Parathyroid adenoma (tissue), 2 donors: ENCODE measurements around the gene CHAC1.

Experiments
- H2AFZ ChIP-seq: fragments of 300-600 bp; sonication (generic); one replicate; pipeline ENCODE4 v1.7.0; 2017; ENCODE audit warnings: antibody characterized with exemption, mild to moderate bottlenecking
- H3K27ac ChIP-seq: fragments of 300-600 bp; sonication (generic); one replicate; pipeline ENCODE4 v1.7.0; 2017
- H3K27me3 ChIP-seq: fragments of 300-600 bp; sonication (generic); one replicate; pipeline ENCODE4 v1.7.0; 2017; ENCODE audit warnings: low read length; ENCODE audit not compliant: control insufficient read depth, insufficient read depth
- H3K36me3 ChIP-seq: fragments of 300-600 bp; sonication (generic); one replicate; pipeline ENCODE4 v1.7.0; 2017; ENCODE audit warnings: low read length; ENCODE audit not compliant: control insufficient read depth, insufficient read depth
- H3K4me1 ChIP-seq: fragments of 300-600 bp; sonication (generic); one replicate; pipeline ENCODE4 v1.7.0; 2017; ENCODE audit warnings: control low read depth
- H3K4me2 ChIP-seq: fragments of 300-600 bp; sonication (generic); one replicate; pipeline ENCODE4 v1.7.0; 2017; ENCODE audit warnings: low read length
- H3K4me3 ChIP-seq: fragments of 300-600 bp; sonication (generic); one replicate; pipeline ENCODE4 v1.7.0; 2017; ENCODE audit warnings: low read depth, low read length
- H3K79me2 ChIP-seq: fragments of 300-600 bp; sonication (generic); one replicate; pipeline ENCODE4 v1.7.0; 2017; ENCODE audit warnings: control low read depth
- H3K9ac ChIP-seq: fragments of 300-600 bp; sonication (generic); one replicate; pipeline ENCODE4 v1.7.0; 2017; ENCODE audit warnings: mild to moderate bottlenecking
- H3K9me3 ChIP-seq: fragments of 300-600 bp; sonication (generic); one replicate; pipeline ENCODE4 v1.7.0; 2017; ENCODE audit warnings: low read length; ENCODE audit not compliant: control insufficient read depth
- TF ChIP-seq, protein P1 (sequence below): fragments of 300-600 bp; sonication (generic); IDR thresholded peaks from one replicate; pipeline ENCODE4 v1.7.0; 2017; ENCODE audit warnings: antibody characterized with exemption, mild to moderate bottlenecking
- donor health status: primary hyperparathyroidism.

The CHAC1 gene

DNA sequence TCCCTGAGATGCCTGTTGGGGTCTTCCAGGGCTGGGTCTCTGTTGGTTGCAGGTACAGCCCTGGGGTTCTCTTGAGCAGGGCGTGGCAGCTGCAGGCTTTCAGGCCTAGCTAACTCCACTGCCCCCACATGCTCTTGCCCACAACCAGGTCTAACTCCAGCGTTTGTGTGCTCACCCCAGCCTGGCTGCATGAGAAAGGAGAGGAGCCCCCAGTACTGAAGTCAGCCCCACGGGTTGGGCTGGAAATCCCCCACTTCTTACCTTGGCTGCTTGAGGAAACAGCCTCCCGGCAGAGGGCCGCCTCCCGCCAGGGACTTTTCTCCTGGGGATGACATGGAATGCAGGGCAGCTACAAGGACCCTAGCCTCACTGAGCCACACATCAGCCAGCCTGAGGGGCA is 40.8 kb upstream of the CHAC1 start:
- Histone ChIP-seq H2AFZ (no peak overlapping the region), H3K4me1 (no peaks in the 10 kb centered on the region), H3K27me3 (no peaks in the 10 kb centered on the region), H3K79me2 (no peaks in the 10 kb centered on the region), H3K9ac (no peak overlapping the region), H3K4me3 (no peak overlapping the region), H3K4me2 (no peak overlapping the region), H3K36me3 (no peaks in the 10 kb centered on the region), H3K27ac (no peak overlapping the region), H3K9me3 (no peaks in the 10 kb centered on the region)
- TF ChIP-seq, protein P1, sequence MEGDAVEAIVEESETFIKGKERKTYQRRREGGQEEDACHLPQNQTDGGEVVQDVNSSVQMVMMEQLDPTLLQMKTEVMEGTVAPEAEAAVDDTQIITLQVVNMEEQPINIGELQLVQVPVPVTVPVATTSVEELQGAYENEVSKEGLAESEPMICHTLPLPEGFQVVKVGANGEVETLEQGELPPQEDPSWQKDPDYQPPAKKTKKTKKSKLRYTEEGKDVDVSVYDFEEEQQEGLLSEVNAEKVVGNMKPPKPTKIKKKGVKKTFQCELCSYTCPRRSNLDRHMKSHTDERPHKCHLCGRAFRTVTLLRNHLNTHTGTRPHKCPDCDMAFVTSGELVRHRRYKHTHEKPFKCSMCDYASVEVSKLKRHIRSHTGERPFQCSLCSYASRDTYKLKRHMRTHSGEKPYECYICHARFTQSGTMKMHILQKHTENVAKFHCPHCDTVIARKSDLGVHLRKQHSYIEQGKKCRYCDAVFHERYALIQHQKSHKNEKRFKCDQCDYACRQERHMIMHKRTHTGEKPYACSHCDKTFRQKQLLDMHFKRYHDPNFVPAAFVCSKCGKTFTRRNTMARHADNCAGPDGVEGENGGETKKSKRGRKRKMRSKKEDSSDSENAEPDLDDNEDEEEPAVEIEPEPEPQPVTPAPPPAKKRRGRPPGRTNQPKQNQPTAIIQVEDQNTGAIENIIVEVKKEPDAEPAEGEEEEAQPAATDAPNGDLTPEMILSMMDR: no peak

DNA sequence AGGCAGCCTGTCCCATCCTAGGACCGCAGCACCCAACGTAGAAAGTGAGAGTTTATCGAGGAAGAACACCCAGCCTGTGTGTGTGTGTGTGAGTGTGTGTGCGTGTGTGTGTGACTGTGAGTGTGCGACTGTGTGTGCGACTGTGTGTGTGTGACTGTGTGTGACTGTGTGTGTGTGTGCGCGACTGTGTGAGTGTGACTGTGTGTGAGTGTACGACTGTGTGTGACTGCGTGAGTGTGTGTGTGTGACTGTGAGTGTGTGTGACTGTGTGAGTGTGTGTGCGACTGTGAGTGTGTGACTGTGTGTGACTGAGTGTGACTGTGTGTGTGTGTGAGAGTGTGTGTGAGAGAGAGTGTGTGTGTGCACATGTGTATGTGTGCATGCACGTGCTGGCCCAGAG is 39.3 kb upstream of the CHAC1 start:
- Histone ChIP-seq H3K4me3 (no peak overlapping the region), H3K9me3 (no peaks in the 10 kb centered on the region), H3K27ac (no peak overlapping the region), H3K79me2 (no peaks in the 10 kb centered on the region), H3K9ac (no peak overlapping the region), H3K36me3 (no peaks in the 10 kb centered on the region), H3K4me2 (no peak overlapping the region), H2AFZ (no peak overlapping the region), H3K4me1 (no peaks in the 10 kb centered on the region), H3K27me3 (no peaks in the 10 kb centered on the region)
- TF ChIP-seq, protein P1: no peak

DNA sequence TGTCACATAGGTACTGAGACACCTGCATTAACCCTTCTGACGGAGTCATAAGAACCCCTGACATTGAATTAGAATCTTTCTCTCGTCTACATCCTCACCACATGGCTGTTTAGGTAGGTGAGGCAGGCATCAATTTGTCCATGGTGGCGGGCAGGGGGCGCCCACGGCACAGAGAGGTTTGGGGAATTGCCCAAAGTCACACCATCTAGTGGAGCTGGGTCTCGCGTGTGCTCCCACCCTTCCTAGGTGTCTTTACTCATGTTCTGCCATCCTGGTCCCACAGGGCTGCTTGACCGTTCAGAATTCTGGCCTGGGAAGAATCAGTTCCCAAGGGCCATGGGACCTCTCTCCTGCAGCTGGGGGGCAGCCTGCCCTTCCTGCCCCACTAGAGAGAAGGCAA is 38.8 kb upstream of the CHAC1 start:
- Histone ChIP-seq H3K9me3 (no peaks in the 10 kb centered on the region), H3K79me2 (no peaks in the 10 kb centered on the region), H3K4me1 (no peaks in the 10 kb centered on the region), H3K36me3 (no peaks in the 10 kb centered on the region), H3K27ac (no peak overlapping the region), H3K4me2 (no peak overlapping the region), H3K4me3 (no peak overlapping the region), H2AFZ (no peak overlapping the region), H3K27me3 (no peaks in the 10 kb centered on the region), H3K9ac (no peak overlapping the region)
- TF ChIP-seq, protein P1: no peak

DNA sequence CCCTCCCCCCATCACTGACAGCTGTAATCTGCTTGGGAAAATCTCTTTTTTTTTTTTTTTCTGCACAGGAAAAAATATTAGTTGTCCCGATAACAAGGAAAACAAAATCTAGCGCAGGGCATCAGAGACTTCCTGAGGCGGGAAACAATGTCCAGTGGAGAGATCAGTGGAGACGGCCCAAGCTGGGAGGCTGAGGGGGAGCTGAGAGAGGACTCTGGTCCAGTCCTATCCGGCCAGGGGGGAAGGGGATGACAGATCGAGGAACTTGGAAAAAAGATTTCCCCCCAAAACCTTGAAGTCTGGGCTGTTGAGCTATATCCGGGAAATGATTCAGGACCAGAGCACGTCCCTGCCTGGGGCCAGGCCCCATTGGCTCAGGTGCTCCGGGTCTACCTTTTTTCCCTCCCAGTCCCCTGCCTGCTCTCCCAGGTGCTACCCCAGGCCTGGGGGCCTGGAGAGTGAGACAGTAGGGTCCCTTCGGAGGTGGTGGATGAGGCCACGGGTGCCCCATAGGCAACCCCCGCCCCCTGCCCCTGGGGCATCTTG is 38.1 kb upstream of the CHAC1 start:
- H3K9ac ChIP-seq: no peak overlapping the region
- no peaks in the 10 kb centered on the region for H3K27me3 ChIP-seq
- no peaks in the 10 kb centered on the region for H3K79me2 ChIP-seq
- no peak overlapping the region for H2AFZ ChIP-seq
- H3K27ac ChIP-seq: no peak overlapping the region
- no peaks in the 10 kb centered on the region for H3K9me3 ChIP-seq
- no peak overlapping the region for H3K4me2 ChIP-seq
- no peak overlapping the region for H3K4me3 ChIP-seq
- TF ChIP-seq, protein P1: no peak
- H3K4me1 ChIP-seq: no peaks in the 10 kb centered on the region
- H3K36me3 ChIP-seq: no peaks in the 10 kb centered on the region

DNA sequence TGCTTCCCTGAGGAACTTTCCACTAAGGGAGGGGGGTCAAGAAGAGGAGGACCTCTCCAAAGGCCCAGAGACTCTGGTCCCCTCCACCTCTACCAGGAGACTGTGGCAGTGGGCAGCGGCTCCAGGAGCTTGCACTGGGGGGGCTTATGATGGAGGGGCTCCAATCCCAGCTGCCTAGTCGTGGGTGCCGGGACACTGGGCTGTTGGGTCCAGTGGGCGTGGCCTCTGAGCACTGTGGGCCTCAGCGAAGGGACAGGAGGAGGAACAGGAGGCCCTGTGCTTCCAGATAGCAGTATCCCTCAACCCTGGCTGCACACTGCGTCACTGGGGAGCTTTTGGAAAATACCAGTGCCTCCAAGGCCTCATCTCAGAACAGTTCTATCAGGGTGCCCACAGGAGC is 37.6 kb upstream of the CHAC1 start:
- H3K4me3 ChIP-seq: no peak overlapping the region
- no peaks in the 10 kb centered on the region for H3K36me3 ChIP-seq
- H3K9ac ChIP-seq: no peak overlapping the region
- H3K4me2 ChIP-seq: no peak overlapping the region
- H3K27ac ChIP-seq: no peak overlapping the region
- no peak overlapping the region for H2AFZ ChIP-seq
- H3K4me1 ChIP-seq: no peaks in the 10 kb centered on the region
- TF ChIP-seq, protein P1: no peak
- no peaks in the 10 kb centered on the region for H3K9me3 ChIP-seq
- no peaks in the 10 kb centered on the region for H3K27me3 ChIP-seq
- H3K79me2 ChIP-seq: no peaks in the 10 kb centered on the region
